Measurements from ENCODE around the gene FRMD7. TPM values are rescaled to one million over a fixed set of nuclear protein-coding genes. Genes with fewer than 3 reads are reported as not detected.

The FRMD7 gene
- polyA plus RNA-seq, 3 donors = 1.2 to 1.6 (median 1.4) TPM

DNA sequence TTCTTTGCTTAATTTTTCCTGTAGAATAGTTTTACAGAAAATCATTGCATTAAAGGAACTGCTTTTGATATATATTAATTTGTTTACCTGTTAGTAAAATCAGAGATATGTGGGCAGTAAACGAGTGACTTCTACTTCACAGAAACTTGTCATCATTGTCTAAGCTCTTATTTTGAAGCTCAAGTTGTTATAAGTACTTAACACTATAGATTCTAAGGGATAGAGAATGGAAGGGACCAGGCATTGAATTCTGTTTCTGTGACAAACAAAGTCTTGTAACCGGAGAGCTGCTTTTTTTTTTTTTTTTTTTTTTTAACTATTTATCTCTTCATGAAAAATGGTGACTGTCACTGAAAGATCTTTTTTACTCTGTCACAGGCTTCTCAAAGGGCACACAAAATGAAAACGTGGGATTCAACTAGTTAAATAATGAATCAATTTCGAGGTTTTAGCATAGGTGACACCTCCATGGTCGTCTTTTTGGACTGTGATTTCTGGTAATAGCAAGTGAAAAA, 90.3 kb downstream of the FRMD7 start:
- DNase-seq = no peak

DNA sequence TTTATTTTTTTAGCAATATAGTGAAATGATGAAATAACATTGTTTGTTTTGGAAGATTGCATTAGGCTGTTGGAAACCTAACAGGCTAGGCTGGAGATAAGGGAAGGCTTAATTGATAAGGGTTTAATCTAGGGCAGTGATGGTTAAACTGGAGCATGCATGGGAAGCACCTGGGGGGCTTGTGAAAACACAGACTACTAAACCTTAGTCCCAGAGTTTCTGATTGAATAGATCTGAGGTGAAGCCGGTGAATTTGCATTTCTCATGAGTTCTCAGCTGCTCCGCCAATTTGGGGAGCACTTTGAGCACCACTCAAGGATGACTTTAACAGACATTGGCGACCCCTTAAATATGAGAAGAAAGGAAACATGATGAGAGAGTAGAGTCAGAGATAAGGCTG, 93.2 kb downstream of the FRMD7 start:
- no peak for DNase-seq

DNA sequence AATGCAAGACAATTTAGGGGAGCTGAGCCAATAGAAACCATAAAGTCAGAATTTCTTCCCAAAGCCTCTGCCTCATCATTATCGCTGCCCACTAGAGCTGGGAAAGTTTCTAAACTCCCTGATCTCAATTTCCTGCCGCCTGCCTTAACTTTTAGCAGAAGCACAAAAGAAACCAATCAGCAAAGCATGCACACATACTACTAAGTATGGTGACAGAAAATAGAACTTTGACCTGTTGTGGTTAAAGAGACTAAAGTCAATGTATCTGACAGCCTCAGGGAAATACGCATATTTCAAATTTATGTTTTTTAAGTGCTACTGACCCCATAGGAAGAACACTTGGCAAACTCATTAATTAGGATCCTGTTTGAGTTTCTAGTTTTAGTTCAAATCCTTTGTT, 94.7 kb downstream of the FRMD7 start:
- DNase-seq = no peak

DNA sequence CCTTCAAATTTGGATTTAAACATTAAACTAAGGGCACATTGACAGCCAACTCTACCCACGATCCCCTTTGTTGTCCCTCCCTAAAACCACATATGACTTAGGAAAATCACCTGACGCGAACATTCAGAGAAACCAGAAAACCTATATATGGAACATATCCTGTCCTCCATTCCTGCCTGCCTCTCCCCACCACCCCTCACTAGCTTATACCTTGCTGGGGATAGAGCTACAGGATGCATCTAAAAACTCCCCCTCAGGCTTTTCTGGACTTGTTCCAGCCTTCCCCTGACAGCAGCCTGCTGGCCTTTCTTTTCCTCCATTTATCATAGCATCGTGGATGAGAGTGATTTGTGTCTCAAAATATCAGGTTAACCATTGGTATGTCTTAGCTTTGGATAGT, 96.0 kb downstream of the FRMD7 start:
- DNase-seq = no peak

DNA sequence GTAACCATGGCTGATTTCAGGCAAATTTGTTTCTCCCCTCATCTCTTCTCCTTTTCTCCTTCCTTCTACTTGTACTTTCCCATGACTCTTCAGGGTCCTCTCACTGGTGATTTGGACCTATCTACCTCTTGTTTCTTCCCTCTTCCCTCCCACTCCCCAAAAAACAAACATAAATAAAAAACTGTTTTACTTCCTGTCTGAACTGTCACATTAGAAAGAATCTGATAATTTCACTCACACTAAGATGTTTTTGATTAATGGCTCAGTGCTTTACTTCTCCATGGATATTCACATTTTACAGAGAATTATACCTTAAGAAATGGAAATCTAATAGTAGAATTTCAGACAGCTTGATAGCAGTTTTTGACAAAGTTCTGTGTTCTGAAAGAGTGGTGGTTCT, 97.6 kb downstream of the FRMD7 start:
- DNase-seq = no peak

Other genes with a start within 250 kb of the FRMD7 start
- 1 to 10 TPM; 7.1 to 10.0 (median 8.7) TPM for gene STK26, start 104.7 kb downstream of the FRMD7 start, polyA plus RNA-seq (ENCODE audit: insufficient read length in 3 of 3)
- gene RAP2C, start 91.4 kb upstream of the FRMD7 start, polyA plus RNA-seq (ENCODE audit: insufficient read length in 3 of 3) = 10 to 100 TPM; 42.8 to 46.8 (median 45.2) TPM

Measured in renal pelvis (tissue), 4 donors.